Lung (tissue), 12 donors: ENCODE measurements around the gene ANKRD10. TPM values are rescaled to one million over a fixed set of nuclear protein-coding genes. Genes with fewer than 3 reads are reported as not detected.

ENCODE experiments used
- ATAC-seq: fragments of 200-7000 bp; cut with Tn5 transposase; one replicate; pipeline ENCODE4 v1.9.1; 2020; ENCODE audit warnings: moderate number of reproducible peaks; ENCODE audit not compliant: insufficient read depth, low FRiP score
- DNase-seq, 3 donors: peaks; one replicate each; pipeline ENCODE4 v3.0.0-alpha.2; 2013 to 2017
- H3K27ac ChIP-seq, 2 donors: one replicate each; pipeline ENCODE4 v1.5.1; 2013; ENCODE audit warnings: mild to moderate bottlenecking in 2 of 2, moderate library complexity in 2 of 2, control low read depth in 1 of 2, inconsistent platforms in 1 of 2, low read depth in 1 of 2, low read length in 1 of 2
- H3K27me3 ChIP-seq, 3 donors: one replicate each; pipeline ENCODE4 v1.5.1; 2013; ENCODE audit warnings: low read length in 2 of 3; ENCODE audit not compliant: control insufficient read depth in 3 of 3, insufficient read depth in 3 of 3
- H3K36me3 ChIP-seq, 4 donors: one replicate each; pipeline ENCODE4 v1.5.1; 2013; ENCODE audit warnings: low read length in 4 of 4, mild to moderate bottlenecking in 1 of 4, moderate library complexity in 1 of 4; ENCODE audit not compliant: control insufficient read depth in 4 of 4, insufficient read depth in 4 of 4
- H3K4me1 ChIP-seq, 5 donors: one replicate each; pipeline ENCODE4 v1.5.1; 2013; ENCODE audit warnings: low read length in 5 of 5, mild to moderate bottlenecking in 2 of 5, moderate library complexity in 1 of 5; ENCODE audit not compliant: control insufficient read depth in 5 of 5, insufficient read depth in 5 of 5
- H3K4me3 ChIP-seq: one replicate; pipeline ENCODE4 v1.5.1; 2013; ENCODE audit warnings: mild to moderate bottlenecking, control low read depth, moderate library complexity
- H3K9ac ChIP-seq, 2 donors: one replicate each; pipeline ENCODE4 v1.5.1; 2013; ENCODE audit warnings: low read length in 2 of 2, control low read depth in 1 of 2; ENCODE audit not compliant: insufficient read depth in 1 of 2
- H3K9me3 ChIP-seq, 4 donors: one replicate each; pipeline ENCODE4 v1.5.1; 2013; ENCODE audit warnings: low read length in 3 of 4, mild to moderate bottlenecking in 1 of 4, moderate library complexity in 1 of 4; ENCODE audit not compliant: control insufficient read depth in 4 of 4, insufficient read depth in 3 of 4
- CTCF ChIP-seq: IDR thresholded peaks from 2 replicates; pipeline ENCODE4 v1.5.1; 2012; ENCODE audit warnings: mild to moderate bottlenecking; ENCODE audit errors: control extremely low read depth, extremely low read depth
- WGBS, 2 donors: extraction: QIAGEN DNeasy Blood & Tissue Kit; methylation state at CpG; one replicate each; pipeline ENCODE4 v1.1.7; 2013; 5-methylcytosine and 5-hydroxymethylcytosine counted together
- polyA plus RNA-seq, 2 donors: library from polyadenylated mRNA; stranded (reverse); fragments of 200-250 nt; gene quantifications; one replicate each; pipeline ENCODE4 v1.2.1, GENCODE V29; 2013
- total RNA-seq, 2 donors: library from RNA; depleted of rRNA in 1 of 2; stranded (reverse); fragments of >200 nt in 1 of 2; gene quantifications; one replicate each; pipeline ENCODE4 v1.2.1, GENCODE V29; 2014 to 2021
- donor health status: control.
- donor health status: control.
- donor health status: Bipolar disorder and iron deficiency.
- donor health status: healthy.
- donor health status: DM: yes; HTN: yes; CAD: no.

ANKRD10 gene
- total and polyA plus RNA-seq, 4 donors, result 44.0 to 353 (median 92.3) TPM

- no peaks in the 10 kb centered on the region for H3K36me3 ChIP-seq
These were observed 51.2 kb downstream of the ANKRD10 start for GRCh38 chr13:110863685-110864084.

GRCh38 chr13:110860983-110861382 is 53.9 kb downstream of the ANKRD10 start:
- DNase-seq (no peak), ATAC-seq (no peak)
- Histone ChIP-seq H3K4me3 (no peak overlapping the region), H3K4me1 (no peaks in the 10 kb centered on the region), H3K36me3 (no peaks in the 10 kb centered on the region), H3K27ac (no peak overlapping the region), H3K27me3 (no peaks in the 10 kb centered on the region), H3K9ac (no peak overlapping the region), H3K9me3 (peaks cover 0 to 7% (median 0%) of the 10 kb centered on the region in 4 donors)
- no peak for TF ChIP-seq CTCF

More at GRCh38 chr13:110863685-110864084, 51.2 kb downstream of the ANKRD10 start:
- no peak overlapping the region for H3K27ac ChIP-seq
- no peaks in the 10 kb centered on the region for H3K4me1 ChIP-seq
- H3K27me3 ChIP-seq, result no peaks in the 10 kb centered on the region
- 92% methylated on average over 6 of the region's 6 CpGs for WGBS, 2 donors
- H3K4me3 ChIP-seq, result no peak overlapping the region
- DNase-seq (no peak), ATAC-seq (no peak)
- H3K9me3 ChIP-seq, result peaks cover 0 to 2% (median 0%) of the 10 kb centered on the region in 4 donors
- TF ChIP-seq CTCF, result no peak
- no peak overlapping the region for H3K9ac ChIP-seq

- no peaks in the 10 kb centered on the region for H3K4me1 ChIP-seq
- H3K27ac ChIP-seq, result no peak overlapping the region
- no peak for ATAC-seq
- peaks cover 0 to 7% (median 0%) of the 10 kb centered on the region in 4 donors for H3K9me3 ChIP-seq
- 87 to 89% methylated on average over 3 of the region's 3 CpGs for WGBS, 2 donors
- no peak for DNase-seq
- TF ChIP-seq CTCF, result no peak
- H3K27me3 ChIP-seq, result no peaks in the 10 kb centered on the region
- no peak overlapping the region for H3K4me3 ChIP-seq
- no peak overlapping the region for H3K9ac ChIP-seq
- H3K36me3 ChIP-seq, result no peaks in the 10 kb centered on the region
These were observed 57.7 kb downstream of the ANKRD10 start for GRCh38 chr13:110856942-110857835.
